Stimulated activated CD4-positive, alpha-beta T cell treated with anti-CD3 and anti-CD28 coated beads, TNF-alpha, amount 100 ng/mL, for 4 hours (primary cell): ENCODE results near the gene P3H3.
"Not testable (repeated sequence)": the region's sequence is repeated elsewhere in the genome, so short reads cannot be mapped to it uniquely, and the experiment has no call there.

Experiments used
- DNase-seq, 3 experiments: peaks; one replicate each; pipeline ENCODE4 v3.0.0-alpha.2; 2020; ENCODE audit warnings: low read depth in 3 of 3

The P3H3 gene

DNA sequence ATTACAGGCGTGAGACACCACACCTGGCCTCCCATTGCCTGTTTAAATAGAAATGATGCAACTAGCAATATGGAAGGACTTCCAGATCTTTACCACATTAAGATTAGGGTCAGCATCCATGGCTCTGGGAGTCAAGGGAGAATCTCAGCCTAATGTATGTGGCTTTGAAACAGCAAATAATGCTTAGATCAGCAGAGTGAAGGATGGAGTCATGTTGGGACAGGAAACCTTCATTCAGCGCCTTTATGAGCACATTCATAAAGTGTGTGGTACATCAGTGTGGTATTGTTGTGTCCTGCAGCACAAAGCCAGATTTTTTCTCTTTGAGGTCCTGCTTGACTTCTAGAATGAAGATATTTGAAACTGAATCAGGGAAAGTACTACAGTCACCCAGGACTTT lies 60.2 kb downstream of the P3H3 start:
- DNase-seq: no peak

DNA sequence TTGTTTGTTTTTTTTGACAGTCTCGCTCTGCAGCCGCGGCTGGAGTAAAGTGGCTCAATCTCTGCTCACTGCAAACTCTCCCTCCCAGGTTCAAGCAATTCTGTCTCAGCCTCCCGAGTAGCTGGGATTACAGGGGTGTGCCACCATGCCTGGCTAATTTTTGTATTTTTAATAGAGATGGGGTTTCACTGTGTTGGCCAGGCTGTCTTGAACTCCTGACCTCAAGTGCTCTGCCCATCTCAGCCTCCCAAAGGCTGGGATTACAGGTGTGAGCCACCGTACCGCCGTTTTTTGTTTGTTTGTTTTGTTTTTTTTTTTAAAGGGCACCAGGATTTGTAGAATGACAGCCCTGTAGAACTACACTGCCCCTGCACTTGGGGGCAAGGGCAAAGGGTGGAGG lies 60.6 kb downstream of the P3H3 start:
- not testable (repeated sequence) for DNase-seq
